HG03469 (cell line): Measurements from ENCODE around the gene MATCAP1.

Source experiments
- ATAC-seq: cut with Tn5 transposase; IDR thresholded peaks from one replicate; pipeline ENCODE4 v1.9.1; 2021; ENCODE audit warnings: mild to moderate bottlenecking, moderate library complexity, moderate number of reproducible peaks; ENCODE audit not compliant: unreplicated experiment

MATCAP1 gene

GRCh38 chr16:67191995-67192681, 8.4 kb upstream of the MATCAP1 start, which contains the start of gene E2F4:
TSS of gene E2F4 (plus strand) at chr16:67192155. CDS start at chr16:67192228, 73 bp downstream.
- peak; percentile 66 for ATAC-seq

DNA sequence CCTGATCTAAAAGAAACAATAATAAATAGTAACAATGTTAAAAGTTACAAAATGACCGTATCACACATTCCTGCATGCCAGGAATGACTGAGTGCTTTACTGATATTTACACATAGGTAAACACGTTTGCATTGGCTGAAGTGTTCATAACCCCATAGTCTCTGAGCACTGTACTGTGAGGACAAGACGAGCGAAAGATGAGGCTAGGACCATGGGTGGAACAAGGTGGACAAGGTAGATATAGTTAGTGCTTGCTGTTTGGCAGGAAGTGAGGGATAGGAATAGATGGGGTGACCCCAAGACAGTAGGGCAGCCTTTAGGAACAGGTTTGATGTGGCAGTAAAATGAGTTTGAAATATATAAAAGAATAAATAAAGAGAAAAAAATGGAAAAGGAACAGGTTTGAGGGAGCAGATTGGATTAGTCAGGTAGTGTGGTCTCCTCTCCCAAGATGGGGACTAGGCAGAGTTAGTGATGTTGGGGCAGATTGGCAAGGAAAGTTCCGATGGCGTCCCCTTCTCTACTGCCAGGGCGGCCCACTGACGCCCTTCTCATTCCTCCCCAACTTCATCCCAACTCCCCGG, 7.7 kb upstream of the MATCAP1 start:
- ATAC-seq, result no peak

- ATAC-seq, result no peak
Measured at GRCh38 chr16:67190448-67191399, 7.0 kb upstream of the MATCAP1 start.

GRCh38 chr16:67190041-67190440, 6.3 kb upstream of the MATCAP1 start, which contains the start of gene EXOC3L1:
TSS of gene EXOC3L1 (minus strand) at chr16:67190136. CDS start at chr16:67189676, 460 bp downstream.
- no peak for ATAC-seq

GRCh38 chr16:67188798-67189197, 5.0 kb upstream of the MATCAP1 start:
- no peak for ATAC-seq

DNA sequence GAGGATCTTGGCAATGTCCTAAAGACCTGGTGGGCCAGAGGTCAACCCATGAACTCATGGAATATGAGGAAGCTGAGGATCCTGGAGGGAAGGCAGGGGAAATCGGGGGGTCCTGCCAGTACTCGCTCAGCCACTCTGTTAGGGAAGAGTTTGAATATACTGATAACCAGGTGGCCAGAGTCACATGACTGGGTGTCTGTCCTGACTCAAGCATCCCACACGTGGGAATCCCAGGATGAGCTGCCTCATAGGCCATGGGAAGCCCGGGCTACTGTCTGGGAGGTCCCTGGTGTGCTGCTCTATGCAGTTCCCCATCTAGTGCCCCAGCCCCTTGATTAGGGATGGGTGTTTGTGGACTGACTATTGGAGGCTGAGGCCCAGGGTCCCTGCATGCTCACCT, 4.6 kb upstream of the MATCAP1 start:
- ATAC-seq, result no peak

DNA sequence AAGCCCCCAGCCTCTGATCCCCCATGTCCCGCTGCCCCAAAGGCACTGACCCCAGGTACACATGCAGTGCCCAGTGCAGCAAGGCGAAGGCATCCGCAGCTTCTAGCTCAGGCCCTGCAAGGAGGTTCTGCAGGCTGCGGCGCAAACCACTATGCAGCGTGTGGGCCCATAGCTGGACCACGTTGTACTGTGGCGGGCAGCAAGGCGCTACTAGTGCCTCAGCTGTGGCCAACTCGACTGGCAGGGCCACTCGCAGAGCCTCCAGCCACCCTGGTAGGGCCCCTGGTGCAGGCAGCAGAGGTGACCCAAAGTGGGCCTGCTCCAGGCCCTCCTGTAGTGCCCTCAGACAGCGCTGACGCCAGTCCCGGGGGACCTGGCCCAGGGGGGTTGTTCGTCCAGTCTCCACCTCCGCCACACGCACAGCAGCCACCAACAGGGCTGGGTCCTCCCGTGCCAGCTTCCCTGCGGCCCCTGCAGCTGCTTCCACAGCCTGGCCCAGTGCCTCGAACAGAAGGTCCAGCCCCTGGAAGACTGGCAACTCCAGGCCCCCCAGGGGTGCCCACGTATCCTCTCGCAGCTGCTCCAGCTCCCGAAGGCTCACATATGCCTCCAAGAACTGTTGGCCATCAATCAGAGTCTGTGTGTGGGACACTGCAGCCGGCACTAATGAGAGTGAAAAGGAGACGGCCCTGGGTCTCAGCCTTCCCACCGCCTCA, 3.6 kb upstream of the MATCAP1 start:
- ATAC-seq, result no peak

- no peak for ATAC-seq
Measured at GRCh38 chr16:67186550-67186950, 2.8 kb upstream of the MATCAP1 start.

DNA sequence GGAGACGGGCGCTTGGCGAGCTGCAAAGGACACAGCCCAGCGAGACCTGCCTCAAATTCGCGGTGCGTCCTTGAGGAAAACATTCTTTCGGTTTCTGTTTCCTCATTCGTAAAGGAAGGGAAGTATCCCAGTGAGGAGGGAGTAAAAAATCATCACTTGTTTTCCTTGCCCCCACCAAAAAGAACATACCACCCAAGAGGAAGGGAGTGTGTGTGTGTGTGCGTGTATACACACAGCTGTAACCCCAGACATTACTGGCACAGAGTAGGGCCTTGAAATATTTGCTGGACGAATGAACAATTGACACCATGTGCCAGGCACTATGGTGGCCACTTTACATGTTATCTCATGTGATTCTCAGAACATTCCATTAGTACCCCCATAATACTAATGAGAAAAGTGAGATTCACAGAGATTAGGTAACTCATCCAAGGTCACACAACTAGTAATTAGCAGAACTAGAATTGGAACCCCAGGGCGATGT, 1.9 kb upstream of the MATCAP1 start:
- no peak for ATAC-seq

GRCh38 chr16:67184995-67185650, 1.4 kb upstream of the MATCAP1 start:
- no peak for ATAC-seq

GRCh38 chr16:67184453-67184994, 761 bp upstream of the MATCAP1 start:
- ATAC-seq, result no peak

DNA sequence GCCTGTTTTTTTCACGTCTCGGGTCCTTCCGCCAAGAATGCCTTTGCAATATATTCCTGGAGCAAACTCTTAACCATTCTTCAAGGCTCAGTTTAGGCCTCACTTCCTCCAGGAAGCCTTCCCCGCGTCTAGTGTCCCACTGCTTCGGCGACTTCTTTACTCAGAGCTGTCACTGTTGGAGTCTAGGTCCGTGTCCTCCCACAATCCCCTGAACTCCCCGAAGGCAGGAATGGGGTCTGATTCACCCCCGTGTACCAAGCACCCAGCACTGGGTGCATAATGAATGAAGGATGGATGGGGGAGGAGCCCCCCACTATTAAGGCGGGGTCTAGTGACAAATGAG, 508 bp downstream of the MATCAP1 start:
- no peak for ATAC-seq

DNA sequence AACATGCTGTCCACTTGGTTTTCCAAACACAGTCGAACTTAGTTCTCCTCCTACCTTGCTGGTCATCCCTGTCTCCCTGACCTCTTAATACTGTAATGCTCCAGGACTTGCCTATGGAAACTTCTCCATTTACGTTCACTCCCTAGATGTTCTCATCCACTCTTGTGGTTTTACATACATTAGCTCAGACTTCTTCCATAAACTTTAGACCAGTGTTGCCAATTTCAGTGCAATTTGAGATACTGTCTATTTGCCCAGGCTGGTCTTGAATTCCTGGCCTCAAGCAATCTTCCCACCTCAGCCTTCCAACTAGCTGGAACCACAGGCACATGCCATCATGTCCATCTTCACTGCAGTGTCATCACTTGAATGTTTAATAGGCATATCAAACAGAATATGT, 1.5 kb downstream of the MATCAP1 start:
- no peak for ATAC-seq

GRCh38 chr16:67181346-67181745, 2.4 kb downstream of the MATCAP1 start:
- ATAC-seq, result no peak

DNA sequence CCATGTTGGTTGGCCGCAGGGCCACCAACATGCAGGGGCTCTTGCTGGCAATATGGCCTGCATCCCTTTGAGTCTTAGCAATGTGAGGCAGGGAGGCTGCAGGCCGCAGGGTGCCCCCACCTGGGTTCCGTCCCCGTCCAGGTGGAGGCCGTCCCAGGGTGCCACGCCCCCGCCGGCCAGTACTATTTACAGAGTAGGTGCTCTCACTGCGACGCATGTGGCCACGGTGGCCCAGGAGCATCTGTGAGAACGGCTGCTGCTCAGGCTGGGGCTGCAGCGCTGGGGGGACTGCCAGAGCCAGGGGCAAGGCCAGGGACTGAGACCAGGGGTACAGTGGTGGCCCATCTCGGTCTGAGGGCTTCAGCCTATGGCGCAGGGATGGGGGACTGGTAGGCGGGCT, 3.6 kb downstream of the MATCAP1 start:
- ATAC-seq, result no peak

- no peak for ATAC-seq
Measured at GRCh38 chr16:67179421-67180080, 4.2 kb downstream of the MATCAP1 start.

GRCh38 chr16:67177743-67178699, 5.7 kb downstream of the MATCAP1 start:
- no peak for ATAC-seq

- ATAC-seq, result no peak
Measured at GRCh38 chr16:67176662-67177061, 7.1 kb downstream of the MATCAP1 start.
